Parathyroid adenoma (tissue), 2 donors: ENCODE data around the gene MET.

Experiments
- H2AFZ ChIP-seq: fragments of 300-600 bp; sonication (generic); one replicate; pipeline ENCODE4 v1.7.0; 2017; ENCODE audit warnings: antibody characterized with exemption, mild to moderate bottlenecking
- H3K27ac ChIP-seq: fragments of 300-600 bp; sonication (generic); one replicate; pipeline ENCODE4 v1.7.0; 2017
- H3K27me3 ChIP-seq: fragments of 300-600 bp; sonication (generic); one replicate; pipeline ENCODE4 v1.7.0; 2017; ENCODE audit warnings: low read length; ENCODE audit not compliant: control insufficient read depth, insufficient read depth
- H3K36me3 ChIP-seq: fragments of 300-600 bp; sonication (generic); one replicate; pipeline ENCODE4 v1.7.0; 2017; ENCODE audit warnings: low read length; ENCODE audit not compliant: control insufficient read depth, insufficient read depth
- H3K4me1 ChIP-seq: fragments of 300-600 bp; sonication (generic); one replicate; pipeline ENCODE4 v1.7.0; 2017; ENCODE audit warnings: control low read depth
- H3K4me2 ChIP-seq: fragments of 300-600 bp; sonication (generic); one replicate; pipeline ENCODE4 v1.7.0; 2017; ENCODE audit warnings: low read length
- H3K4me3 ChIP-seq: fragments of 300-600 bp; sonication (generic); one replicate; pipeline ENCODE4 v1.7.0; 2017; ENCODE audit warnings: low read depth, low read length
- H3K79me2 ChIP-seq: fragments of 300-600 bp; sonication (generic); one replicate; pipeline ENCODE4 v1.7.0; 2017; ENCODE audit warnings: control low read depth
- H3K9ac ChIP-seq: fragments of 300-600 bp; sonication (generic); one replicate; pipeline ENCODE4 v1.7.0; 2017; ENCODE audit warnings: mild to moderate bottlenecking
- H3K9me3 ChIP-seq: fragments of 300-600 bp; sonication (generic); one replicate; pipeline ENCODE4 v1.7.0; 2017; ENCODE audit warnings: low read length; ENCODE audit not compliant: control insufficient read depth
- CTCF ChIP-seq: fragments of 300-600 bp; sonication (generic); IDR thresholded peaks from one replicate; pipeline ENCODE4 v1.7.0; 2017; ENCODE audit warnings: antibody characterized with exemption, mild to moderate bottlenecking
- donor health status: primary hyperparathyroidism.

Gene MET

GRCh38 chr7:116709336-116709735 lies 37.3 kb downstream of the MET start:
- no peak overlapping the region for H3K4me3 ChIP-seq
- no peaks in the 10 kb centered on the region for H3K36me3 ChIP-seq
- H3K4me1 ChIP-seq, result no peaks in the 10 kb centered on the region
- no peak overlapping the region for H3K9ac ChIP-seq
- no peaks in the 10 kb centered on the region for H3K9me3 ChIP-seq
- no peak overlapping the region for H3K4me2 ChIP-seq
- H3K27ac ChIP-seq, result no peak overlapping the region
- no peaks in the 10 kb centered on the region for H3K79me2 ChIP-seq
- no peak overlapping the region for H2AFZ ChIP-seq
- no peaks in the 10 kb centered on the region for H3K27me3 ChIP-seq
- TF ChIP-seq CTCF, result no peak

GRCh38 chr7:116710764-116711452 lies 38.9 kb downstream of the MET start:
- no peaks in the 10 kb centered on the region for H3K36me3 ChIP-seq
- H3K79me2 ChIP-seq, result no peaks in the 10 kb centered on the region
- H3K9me3 ChIP-seq, result no peaks in the 10 kb centered on the region
- no peak overlapping the region for H3K4me3 ChIP-seq
- no peaks in the 10 kb centered on the region for H3K27me3 ChIP-seq
- no peak overlapping the region for H3K9ac ChIP-seq
- H3K4me1 ChIP-seq, result no peaks in the 10 kb centered on the region
- no peak overlapping the region for H2AFZ ChIP-seq
- TF ChIP-seq CTCF, result no peak
- H3K27ac ChIP-seq, result no peak overlapping the region
- H3K4me2 ChIP-seq, result no peak overlapping the region

- Histone ChIP-seq H3K36me3 (no peaks in the 10 kb centered on the region), H3K9ac (no peak overlapping the region), H3K79me2 (no peaks in the 10 kb centered on the region), H3K4me2 (no peak overlapping the region), H3K27ac (no peak overlapping the region), H2AFZ (no peak overlapping the region), H3K9me3 (no peaks in the 10 kb centered on the region), H3K27me3 (no peaks in the 10 kb centered on the region), H3K4me1 (no peaks in the 10 kb centered on the region), H3K4me3 (no peak overlapping the region)
- TF ChIP-seq CTCF, result no peak
Observed at GRCh38 chr7:116711790-116712189, 39.8 kb downstream of the MET start.

- Histone ChIP-seq H3K4me2 (no peak overlapping the region), H2AFZ (no peak overlapping the region), H3K27ac (no peak overlapping the region), H3K4me1 (no peaks in the 10 kb centered on the region), H3K27me3 (no peaks in the 10 kb centered on the region), H3K9ac (no peak overlapping the region), H3K79me2 (no peaks in the 10 kb centered on the region), H3K36me3 (no peaks in the 10 kb centered on the region), H3K9me3 (no peaks in the 10 kb centered on the region), H3K4me3 (no peak overlapping the region)
- no peak for TF ChIP-seq CTCF
Observed at GRCh38 chr7:116713500-116713899, 41.5 kb downstream of the MET start.

GRCh38 chr7:116713918-116714317 lies 41.9 kb downstream of the MET start:
- Histone ChIP-seq H3K27ac (no peak overlapping the region), H3K27me3 (no peaks in the 10 kb centered on the region), H3K9me3 (no peaks in the 10 kb centered on the region), H3K4me3 (no peak overlapping the region), H3K4me2 (no peak overlapping the region), H3K9ac (no peak overlapping the region), H2AFZ (no peak overlapping the region), H3K4me1 (no peaks in the 10 kb centered on the region), H3K79me2 (no peaks in the 10 kb centered on the region), H3K36me3 (no peaks in the 10 kb centered on the region)
- no peak for TF ChIP-seq CTCF
